Endometrial microvascular endothelial cells (primary cell): ENCODE results near the gene CABP2. TPM values are rescaled to one million over a fixed set of nuclear protein-coding genes. Genes with fewer than 3 reads are reported as not detected.

Experiments
- in situ Hi-C: cut with HindIII; loops from 2 replicates; pipeline ENCODE4 v1.10.0; 2017; ENCODE audit warnings: low sequenced_read_pairs, low pct_unique_long_range_greater_than_20kb; ENCODE audit errors: inconsistent ontology term
- total RNA-seq: library from RNA; depleted of rRNA; stranded (reverse); fragments of >200 nt; gene quantifications from one replicate; pipeline ENCODE4 v1.2.3, GENCODE V29; 2015; ENCODE audit errors: inconsistent ontology term

CABP2 gene
- total RNA-seq, 1 donor from 2014 or later, result not detected

DNA sequence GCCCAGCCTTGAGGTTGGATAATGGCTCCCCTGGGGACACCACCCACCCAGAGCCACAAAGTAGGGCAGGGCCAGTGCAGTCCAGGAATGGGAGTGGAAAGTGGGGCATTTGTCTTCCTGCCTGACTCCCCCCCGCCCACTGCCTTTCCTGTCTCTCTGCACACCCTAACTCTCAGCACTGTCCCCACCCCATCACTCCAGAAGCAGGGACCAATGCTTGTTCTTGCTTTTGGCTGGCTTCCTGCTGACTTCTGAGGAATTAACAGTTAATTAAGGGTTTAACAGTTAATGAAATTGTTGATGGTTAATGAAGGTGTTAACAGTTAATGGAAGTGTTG lies 22.8 kb downstream of the CABP2 start:
- in situ Hi-C loops, result no loop called here

DNA sequence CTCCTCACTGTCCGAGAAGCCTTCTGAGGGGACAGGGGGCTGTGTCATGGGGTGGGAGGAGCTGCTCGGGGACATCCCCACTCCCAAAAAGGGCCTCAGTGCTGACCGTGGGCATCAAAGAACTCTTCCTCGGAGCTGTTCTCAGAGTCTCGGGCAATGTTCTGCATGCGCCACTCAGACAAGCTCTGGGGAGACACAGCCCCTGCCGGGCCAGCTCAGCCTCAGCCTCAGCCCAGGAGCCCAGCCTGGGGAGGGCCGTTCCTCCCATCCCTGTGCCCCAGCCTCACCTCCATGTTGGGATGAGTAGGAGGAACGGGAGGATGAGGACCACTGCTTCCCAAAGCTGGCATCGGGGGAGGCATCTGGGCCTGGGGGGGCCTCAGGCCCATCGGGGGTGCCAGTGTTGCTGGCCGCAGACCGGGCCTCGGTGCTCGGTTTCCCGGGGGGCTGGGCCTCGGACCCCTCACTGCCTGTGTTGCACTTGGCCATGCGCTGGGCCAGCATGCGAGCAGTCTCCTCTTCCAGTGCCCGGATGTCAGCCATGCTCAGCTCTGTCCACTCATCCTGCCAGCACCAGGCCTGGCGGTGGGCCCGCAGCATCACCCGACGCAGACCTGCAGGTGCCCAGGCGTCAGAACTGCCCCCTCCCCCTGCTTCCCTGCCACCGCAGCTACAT lies 23.3 kb downstream of the CABP2 start:
- in situ Hi-C loops, result no loop called here

DNA sequence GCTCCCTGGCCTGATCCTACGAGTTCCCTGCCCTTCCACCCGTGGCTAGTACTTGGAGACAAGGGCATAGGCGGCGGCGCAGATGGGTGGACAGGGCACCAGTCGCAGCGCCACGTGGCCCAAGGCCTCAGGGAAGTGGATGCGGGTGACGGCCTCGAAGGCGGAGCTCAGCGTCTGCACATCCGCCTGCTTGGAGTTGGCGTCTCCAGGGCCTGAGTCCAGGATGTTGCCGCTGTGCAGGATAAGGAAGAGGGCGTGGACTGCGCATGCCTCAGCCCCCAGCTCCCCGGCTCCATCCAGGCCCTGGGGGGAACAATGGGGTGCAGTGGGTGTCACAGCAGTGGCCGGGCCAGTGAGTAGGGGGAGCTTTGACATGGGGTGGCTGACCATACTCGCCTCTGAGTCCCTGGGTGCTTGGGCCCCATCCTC lies 24.7 kb downstream of the CABP2 start:
- in situ Hi-C loops, result no loop called here

DNA sequence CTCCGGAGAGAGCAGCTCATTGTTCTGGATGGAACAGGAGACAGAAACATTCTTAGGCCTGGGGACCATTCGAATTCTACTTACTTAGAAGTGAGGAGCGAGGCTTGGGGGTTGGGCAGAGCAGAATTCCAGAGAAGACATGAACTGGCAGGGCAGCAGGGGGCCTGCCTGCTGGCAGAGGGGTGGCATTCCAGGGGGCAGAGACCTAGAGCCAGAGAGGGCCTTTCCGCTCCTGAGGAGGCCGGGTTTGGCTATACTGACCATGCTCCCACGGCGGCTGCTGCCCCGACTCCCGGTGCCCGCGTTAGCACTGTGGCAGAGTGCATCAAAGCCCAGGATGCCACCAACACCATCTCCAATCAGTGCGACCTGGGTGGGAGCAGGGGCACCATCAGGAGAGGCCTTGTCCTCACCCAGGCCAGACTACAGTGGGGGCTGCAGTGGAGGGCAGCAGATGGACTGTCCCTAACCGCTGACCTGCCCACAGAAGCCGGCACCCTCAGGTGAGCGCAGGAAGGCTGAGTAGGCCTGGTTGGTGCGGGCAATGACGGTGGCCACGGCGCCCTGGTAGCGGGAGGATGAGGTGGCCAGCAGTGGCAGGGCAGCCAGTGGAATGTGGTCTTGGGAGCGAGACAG lies 25.5 kb downstream of the CABP2 start:
- in situ Hi-C loops, result no loop called here

- in situ Hi-C loops, result no loop called here
These were observed 27.1 kb downstream of the CABP2 start for GRCh38 chr11:67496113-67496512.

DNA sequence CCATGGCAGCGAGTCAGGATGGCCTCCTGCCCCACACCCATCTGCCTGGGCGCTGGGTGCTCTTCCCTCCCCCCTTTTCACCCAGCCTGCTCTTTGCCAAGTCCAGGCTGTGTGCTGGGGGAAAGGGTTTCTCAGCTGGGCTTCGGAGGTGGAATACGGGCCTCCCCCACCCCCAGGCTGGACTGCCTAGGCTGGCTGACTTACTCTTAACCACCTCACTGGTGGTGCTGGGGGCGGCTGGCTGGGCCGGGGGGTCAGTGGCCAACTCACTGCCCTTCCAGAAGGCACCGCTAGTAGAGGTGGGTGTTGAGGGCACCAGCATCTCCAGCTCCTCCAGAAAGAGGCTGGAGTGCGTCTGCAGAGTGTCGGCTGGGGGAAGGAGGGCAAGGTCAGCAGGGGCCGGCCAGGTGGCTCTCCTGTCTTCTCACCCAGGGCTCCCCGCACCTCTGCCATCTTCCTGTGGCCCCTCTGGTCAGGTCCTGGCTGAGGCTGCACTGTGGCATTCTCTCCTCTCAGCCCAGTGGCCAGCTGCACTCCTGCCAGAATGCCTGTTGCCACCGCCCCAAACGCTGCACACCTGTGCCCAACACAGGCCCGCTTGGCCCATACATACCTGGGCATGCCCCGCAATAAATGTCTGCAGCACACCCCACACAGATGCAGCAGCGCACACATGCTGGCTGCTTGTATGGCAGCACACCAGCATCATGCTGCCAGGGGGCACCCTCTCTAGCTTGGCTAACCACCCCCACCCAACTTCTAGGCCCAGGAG lies 27.8 kb downstream of the CABP2 start:
- in situ Hi-C loops, result no loop called here

GRCh38 chr11:67494371-67495233 lies 28.6 kb downstream of the CABP2 start:
- in situ Hi-C loops, result no loop called here

DNA sequence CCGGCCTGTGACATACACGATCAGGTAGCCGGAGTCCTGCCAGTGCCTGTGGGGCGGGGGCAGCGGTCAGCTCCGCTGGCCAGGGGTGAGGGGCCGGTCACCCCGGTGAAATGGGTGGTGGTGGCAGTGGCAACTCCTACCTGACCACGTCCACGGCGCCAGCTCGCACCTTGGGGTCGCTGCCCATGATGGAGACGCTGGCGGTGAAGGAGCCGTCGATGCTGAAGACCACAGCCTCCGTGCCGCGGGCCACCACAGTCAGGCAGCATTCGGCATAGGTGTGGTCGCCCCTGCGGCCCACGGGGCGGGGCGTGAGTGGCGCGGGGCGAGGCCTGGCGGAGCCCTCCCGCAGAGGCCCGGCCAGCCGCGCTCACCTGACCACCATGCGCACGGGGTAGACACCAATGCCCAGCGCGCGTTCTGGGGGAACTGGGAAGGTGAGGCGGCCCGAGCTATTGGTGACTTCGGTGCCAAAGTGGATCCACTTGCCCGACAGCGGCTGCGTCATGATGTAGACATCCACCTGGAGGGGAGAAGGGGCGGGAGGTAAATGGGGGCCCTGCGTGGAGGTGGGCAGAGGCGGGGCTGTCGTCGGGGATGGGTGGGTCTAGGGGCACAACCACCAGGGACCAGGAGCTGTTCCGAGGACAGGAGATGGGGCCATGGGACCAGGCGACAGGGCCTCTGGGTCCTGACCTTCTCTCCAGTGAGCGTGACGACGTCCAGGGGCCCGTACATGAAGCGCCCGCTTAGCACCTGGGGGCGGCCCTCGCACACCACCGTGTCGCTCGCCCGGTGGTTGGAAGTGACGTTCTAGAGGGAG lies 29.5 kb downstream of the CABP2 start:
- in situ Hi-C loops, result no loop called here

DNA sequence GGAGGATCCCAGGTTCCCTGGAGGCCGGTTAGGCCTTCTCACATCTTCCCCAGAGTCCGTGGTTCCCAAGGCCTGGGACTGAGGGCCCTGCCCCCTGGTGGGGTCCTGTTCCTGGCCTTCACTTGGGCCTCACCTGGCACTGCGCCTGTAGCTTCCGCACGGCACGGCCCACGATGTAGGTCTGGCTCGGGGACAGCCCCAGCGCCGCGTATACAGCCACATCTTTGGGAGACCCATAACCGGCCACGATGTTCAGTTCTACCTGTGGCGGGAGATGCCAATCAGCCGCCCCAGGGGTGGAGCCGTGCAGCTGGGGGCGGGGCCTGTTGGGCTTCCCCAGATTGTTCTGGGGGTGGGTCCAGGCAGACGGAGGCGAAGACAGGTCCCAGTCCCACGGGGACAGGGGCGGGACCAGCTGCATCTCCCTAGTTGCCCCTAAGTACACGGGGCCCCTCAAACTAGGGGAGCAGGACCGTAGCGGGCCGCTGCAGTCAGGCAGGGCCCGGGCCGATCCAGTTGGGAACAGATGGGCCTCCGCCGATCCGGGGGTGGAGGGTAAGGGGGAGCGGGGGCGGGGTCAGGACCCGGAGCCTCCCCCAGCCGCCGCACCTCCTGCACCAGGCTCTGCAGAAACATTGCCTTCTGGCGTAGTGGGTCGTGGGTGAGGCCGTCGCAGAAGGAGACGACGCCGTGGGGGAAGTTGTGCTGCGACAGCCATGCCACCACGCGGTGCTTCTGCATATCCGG lies 30.3 kb downstream of the CABP2 start:
- in situ Hi-C loops, result no loop called here

- in situ Hi-C loops, result no loop called here
These were observed 31.0 kb downstream of the CABP2 start for GRCh38 chr11:67492069-67492727.

DNA sequence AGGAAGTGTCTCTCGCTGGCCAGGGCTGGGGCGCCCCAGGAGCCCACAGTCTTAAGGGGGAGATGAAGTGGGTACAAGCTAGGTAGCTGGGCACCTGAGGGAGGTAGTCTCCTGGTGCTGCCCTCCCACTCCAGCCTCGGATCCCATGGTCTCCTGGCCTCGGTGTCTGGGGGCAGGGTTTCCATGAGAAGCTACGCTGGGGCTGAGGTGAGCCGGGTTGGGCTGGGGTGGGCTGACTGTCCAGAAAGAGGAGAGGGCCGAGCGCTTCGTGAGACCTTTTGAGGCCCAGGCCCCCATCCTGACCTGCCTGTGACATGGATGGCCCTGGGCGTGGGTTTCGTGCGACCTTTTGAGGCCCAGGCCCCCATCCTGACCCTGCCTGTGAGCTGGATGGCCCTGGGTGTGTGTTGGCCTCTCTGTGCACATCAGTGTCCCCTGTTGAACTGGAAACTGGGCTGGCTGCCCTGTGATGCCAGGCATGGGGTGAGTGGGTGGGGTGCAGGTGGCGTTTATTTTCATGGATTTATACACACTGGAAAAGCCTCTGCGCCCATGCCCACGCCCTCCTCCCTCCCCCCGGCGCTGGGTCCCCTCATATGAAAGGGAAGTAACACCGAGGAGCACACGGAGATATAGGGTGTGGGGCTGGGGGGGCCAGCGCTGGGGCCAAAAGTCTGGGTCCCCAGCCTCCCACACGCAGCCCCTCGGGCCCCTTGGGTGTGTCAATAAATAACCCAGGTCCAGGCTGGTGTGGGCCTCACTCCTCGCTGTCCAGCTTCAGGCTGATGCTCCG lies 31.8 kb downstream of the CABP2 start:
- in situ Hi-C loops, result no loop called here

- in situ Hi-C loops, result no loop called here
These were observed 32.5 kb downstream of the CABP2 start for GRCh38 chr11:67490727-67491065.

- in situ Hi-C loops, result no loop called here
These were observed 33.1 kb downstream of the CABP2 start for GRCh38 chr11:67489885-67490726.

GRCh38 chr11:67489203-67489884 lies 33.9 kb downstream of the CABP2 start:
- in situ Hi-C loops, result no loop called here

DNA sequence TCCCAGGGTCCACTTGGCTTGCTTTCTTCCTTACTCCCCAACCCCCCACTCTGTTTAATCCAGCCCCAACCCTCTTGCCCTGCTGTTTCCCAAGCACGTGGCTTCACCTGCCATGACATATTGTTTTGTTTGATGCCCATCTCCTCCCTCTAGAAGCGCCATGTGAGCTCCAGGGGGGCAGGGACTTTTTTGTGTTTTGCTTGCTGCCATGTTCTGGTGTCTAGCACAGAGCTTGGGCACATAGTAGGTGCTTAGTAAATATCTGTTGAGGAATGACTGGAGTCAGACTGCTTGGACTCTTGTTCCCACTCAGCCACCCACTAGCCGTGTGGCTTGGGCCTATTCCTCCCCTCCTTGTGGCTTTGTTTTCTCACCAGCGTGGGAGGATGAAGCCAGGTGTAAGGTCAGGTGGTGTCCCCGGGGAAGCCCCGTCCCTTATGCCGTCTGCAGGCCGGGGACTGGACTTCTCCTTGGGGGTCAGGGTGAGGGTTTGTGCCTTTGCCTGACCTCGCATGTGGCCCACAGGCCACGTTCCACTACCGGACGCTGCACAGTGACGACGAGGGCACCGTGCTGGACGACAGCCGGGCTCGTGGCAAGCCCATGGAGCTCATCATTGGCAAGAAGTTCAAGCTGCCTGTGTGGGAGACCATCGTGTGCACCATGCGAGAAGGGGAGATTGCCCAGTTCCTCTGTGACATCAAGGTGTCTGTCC lies 36.6 kb downstream of the CABP2 start:
- in situ Hi-C loops, result no loop called here
